MM.1S (cell line): ENCODE results near the gene AFP.
A peak's percentile ranks its signal among the peaks of the same experiment; 100 is the strongest.

Experiments used
- DNase-seq: peaks from one replicate; pipeline ENCODE4 v3.0.0-alpha.2; 2015
- H2AFZ ChIP-seq: fragments of 300-600 bp; sonication (generic); 2 replicates; pipeline ENCODE4 v1.6.0; 2016; ENCODE audit warnings: antibody characterized with exemption, low read length
- H3F3A ChIP-seq: fragments of 300-600 bp; sonication (generic); 2 replicates; pipeline ENCODE4 v1.6.1; 2016; ENCODE audit warnings: mild to moderate bottlenecking, antibody characterized with exemption, low read length, moderate library complexity, mixed read lengths; ENCODE audit not compliant: insufficient read depth
- H3K27ac ChIP-seq: fragments of 300-600 bp; sonication (generic); 2 replicates; pipeline ENCODE4 v1.5.1; 2016; ENCODE audit warnings: mild to moderate bottlenecking, low read length
- H3K27me3 ChIP-seq: fragments of 300-600 bp; sonication (generic); replicated peaks from 2 replicates; pipeline ENCODE4 v1.6.0; 2016; ENCODE audit warnings: low read length; ENCODE audit not compliant: insufficient read depth
- H3K36me3 ChIP-seq: fragments of 300-600 bp; sonication (generic); replicated peaks from 2 replicates; pipeline ENCODE4 v1.6.1; 2016; ENCODE audit warnings: mild to moderate bottlenecking, low read length, mixed read lengths; ENCODE audit not compliant: insufficient read depth
- H3K4me1 ChIP-seq: fragments of 300-600 bp; sonication (generic); 2 replicates; pipeline ENCODE4 v1.6.1; 2016; ENCODE audit warnings: low read length, mixed read lengths
- H3K4me2 ChIP-seq: fragments of 300-600 bp; sonication (generic); 2 replicates; pipeline ENCODE4 v1.6.0; 2016; ENCODE audit warnings: low read depth, low read length
- H3K4me3 ChIP-seq: fragments of 300-600 bp; sonication (generic); 2 replicates; pipeline ENCODE4 v1.5.1; 2016; ENCODE audit warnings: low read length, mixed read lengths
- H3K79me2 ChIP-seq: fragments of 300-600 bp; sonication (generic); 2 replicates; pipeline ENCODE4 v1.6.1; 2016; ENCODE audit warnings: mixed run types, low read length, mixed read lengths
- H3K9ac ChIP-seq: fragments of 300-600 bp; sonication (generic); 2 replicates; pipeline ENCODE4 v1.6.1; 2016; ENCODE audit warnings: low read length, mixed read lengths
- H3K9me2 ChIP-seq: fragments of 300-600 bp; sonication (generic); replicated peaks from 2 replicates; pipeline ENCODE4 v1.6.1; 2016; ENCODE audit warnings: mild to moderate bottlenecking, low read length, mixed read lengths; ENCODE audit not compliant: insufficient read depth
- H3K9me3 ChIP-seq: fragments of 300-600 bp; sonication (generic); replicated peaks from 2 replicates; pipeline ENCODE4 v1.6.1; 2016; ENCODE audit warnings: mild to moderate bottlenecking, low read length, mixed read lengths; ENCODE audit not compliant: insufficient read depth
- H4K20me1 ChIP-seq: fragments of 300-600 bp; sonication (generic); 2 replicates; pipeline ENCODE4 v1.6.1; 2016; ENCODE audit warnings: mild to moderate bottlenecking, low read length, moderate library complexity, mixed read lengths; ENCODE audit not compliant: insufficient read depth
- EZH2 ChIP-seq: fragments of 300-600 bp; sonication (generic); optimal IDR thresholded peaks from 2 replicates; pipeline ENCODE3; 2017; ENCODE audit warnings: low read depth, mild to moderate bottlenecking, antibody characterized with exemption, low read length, mixed read lengths
- EZH2phosphoT487 ChIP-seq: fragments of 300-600 bp; sonication (generic); IDR thresholded peaks from 2 replicates; pipeline ENCODE4 v1.6.1; 2018; ENCODE audit warnings: antibody characterized with exemption, low read length
- TF ChIP-seq, protein P1 (sequence below): fragments of 300-600 bp; sonication (generic); IDR thresholded peaks from 2 replicates; pipeline ENCODE4 v1.5.1; 2016; ENCODE audit warnings: antibody characterized with exemption, low read length, mixed read lengths

AFP gene

DNA sequence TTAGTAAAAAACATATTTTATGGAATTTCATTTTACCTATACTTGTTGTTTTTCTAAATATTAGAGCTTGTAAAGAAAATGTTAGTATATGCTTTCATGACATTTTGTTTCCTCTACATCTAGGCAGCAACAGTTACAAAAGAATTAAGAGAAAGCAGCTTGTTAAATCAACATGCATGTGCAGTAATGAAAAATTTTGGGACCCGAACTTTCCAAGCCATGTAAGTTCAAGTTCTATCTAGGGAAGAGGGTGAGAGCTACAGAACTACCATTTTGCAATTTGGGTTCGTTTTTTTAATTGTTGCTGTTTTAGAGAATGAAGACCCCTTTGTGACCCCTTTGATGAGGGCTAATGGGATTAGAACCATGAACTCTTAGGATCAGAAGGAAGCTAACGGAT is 7.2 kb downstream of the AFP start:
- no peaks in the 10 kb centered on the region for H3K9me3 ChIP-seq
- no peak overlapping the region for H3K27ac ChIP-seq
- no peak for DNase-seq
- no peak overlapping the region for H3K4me3 ChIP-seq
- no peaks in the 10 kb centered on the region for H3K4me1 ChIP-seq
- H3K79me2 ChIP-seq, result no peaks in the 10 kb centered on the region
- H2AFZ ChIP-seq, result no peak overlapping the region
- H3K9ac ChIP-seq, result no peak overlapping the region
- no peaks in the 10 kb centered on the region for H3K27me3 ChIP-seq
- no peak overlapping the region for H3K4me2 ChIP-seq
- TF ChIP-seq EZH2 (no peak), EZH2phosphoT487 (no peak)
- TF ChIP-seq, protein P1, sequence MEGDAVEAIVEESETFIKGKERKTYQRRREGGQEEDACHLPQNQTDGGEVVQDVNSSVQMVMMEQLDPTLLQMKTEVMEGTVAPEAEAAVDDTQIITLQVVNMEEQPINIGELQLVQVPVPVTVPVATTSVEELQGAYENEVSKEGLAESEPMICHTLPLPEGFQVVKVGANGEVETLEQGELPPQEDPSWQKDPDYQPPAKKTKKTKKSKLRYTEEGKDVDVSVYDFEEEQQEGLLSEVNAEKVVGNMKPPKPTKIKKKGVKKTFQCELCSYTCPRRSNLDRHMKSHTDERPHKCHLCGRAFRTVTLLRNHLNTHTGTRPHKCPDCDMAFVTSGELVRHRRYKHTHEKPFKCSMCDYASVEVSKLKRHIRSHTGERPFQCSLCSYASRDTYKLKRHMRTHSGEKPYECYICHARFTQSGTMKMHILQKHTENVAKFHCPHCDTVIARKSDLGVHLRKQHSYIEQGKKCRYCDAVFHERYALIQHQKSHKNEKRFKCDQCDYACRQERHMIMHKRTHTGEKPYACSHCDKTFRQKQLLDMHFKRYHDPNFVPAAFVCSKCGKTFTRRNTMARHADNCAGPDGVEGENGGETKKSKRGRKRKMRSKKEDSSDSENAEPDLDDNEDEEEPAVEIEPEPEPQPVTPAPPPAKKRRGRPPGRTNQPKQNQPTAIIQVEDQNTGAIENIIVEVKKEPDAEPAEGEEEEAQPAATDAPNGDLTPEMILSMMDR, result no peak
- H3F3A ChIP-seq, result no peaks in the 10 kb centered on the region
- no peaks in the 10 kb centered on the region for H4K20me1 ChIP-seq
- no peaks in the 10 kb centered on the region for H3K36me3 ChIP-seq
- H3K9me2 ChIP-seq, result no peaks in the 10 kb centered on the region

DNA sequence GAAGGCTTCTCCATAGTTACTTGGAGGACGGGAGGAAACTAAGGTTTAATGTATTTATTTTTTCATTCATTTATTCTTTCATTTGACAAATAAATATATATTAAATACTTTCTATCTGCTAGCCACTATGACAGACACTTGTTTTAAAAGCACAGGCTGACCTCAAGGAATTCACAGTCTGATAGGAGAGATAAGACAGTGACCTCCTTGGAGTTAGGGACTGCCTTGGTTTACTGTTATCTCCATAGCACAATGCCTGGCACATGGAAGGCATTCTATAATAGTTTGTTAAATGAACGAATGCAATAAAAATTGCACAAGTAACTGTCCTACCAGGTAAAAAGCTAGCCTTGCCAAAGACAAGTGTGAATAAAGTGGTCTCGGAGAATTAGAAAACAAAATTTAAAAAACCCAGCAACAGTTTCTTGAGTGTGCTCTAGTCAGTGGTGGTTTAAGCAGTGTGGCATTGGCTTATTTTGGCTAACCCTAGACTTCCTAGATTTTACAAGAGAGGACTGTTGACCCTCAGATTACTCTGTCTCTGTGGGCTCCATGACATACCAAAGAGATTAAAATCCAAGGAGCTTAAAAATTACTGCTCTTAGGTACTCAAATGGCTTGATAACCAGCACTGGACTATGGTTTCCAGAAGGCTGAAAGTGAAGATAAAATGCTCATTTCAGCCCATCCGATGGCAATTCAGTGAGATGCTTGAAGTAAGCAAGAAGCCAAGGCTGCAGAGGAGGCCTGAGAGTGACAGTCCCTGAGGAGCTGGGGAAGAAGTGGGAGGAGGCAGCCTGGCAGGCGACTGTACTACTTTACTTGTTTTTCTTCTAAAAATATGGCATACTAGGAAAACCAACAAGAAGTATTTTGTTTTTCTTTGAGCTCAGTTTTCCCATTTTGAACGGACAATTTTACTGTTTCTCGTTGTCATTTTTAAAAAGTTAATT is 9.6 kb downstream of the AFP start:
- H3F3A ChIP-seq, result no peaks in the 10 kb centered on the region
- no peaks in the 10 kb centered on the region for H3K9me3 ChIP-seq
- H2AFZ ChIP-seq, result no peak overlapping the region
- no peak overlapping the region for H3K4me3 ChIP-seq
- H4K20me1 ChIP-seq, result no peaks in the 10 kb centered on the region
- no peak overlapping the region for H3K27ac ChIP-seq
- H3K9me2 ChIP-seq, result no peaks in the 10 kb centered on the region
- no peak for TF ChIP-seq EZH2
- no peak for TF ChIP-seq EZH2phosphoT487
- TF ChIP-seq, protein P1, result no peak
- no peak overlapping the region for H3K9ac ChIP-seq
- no peak overlapping the region for H3K4me2 ChIP-seq
- H3K27me3 ChIP-seq, result no peaks in the 10 kb centered on the region
- no peak for DNase-seq
- no peaks in the 10 kb centered on the region for H3K79me2 ChIP-seq
- no peaks in the 10 kb centered on the region for H3K4me1 ChIP-seq
- no peaks in the 10 kb centered on the region for H3K36me3 ChIP-seq

DNA sequence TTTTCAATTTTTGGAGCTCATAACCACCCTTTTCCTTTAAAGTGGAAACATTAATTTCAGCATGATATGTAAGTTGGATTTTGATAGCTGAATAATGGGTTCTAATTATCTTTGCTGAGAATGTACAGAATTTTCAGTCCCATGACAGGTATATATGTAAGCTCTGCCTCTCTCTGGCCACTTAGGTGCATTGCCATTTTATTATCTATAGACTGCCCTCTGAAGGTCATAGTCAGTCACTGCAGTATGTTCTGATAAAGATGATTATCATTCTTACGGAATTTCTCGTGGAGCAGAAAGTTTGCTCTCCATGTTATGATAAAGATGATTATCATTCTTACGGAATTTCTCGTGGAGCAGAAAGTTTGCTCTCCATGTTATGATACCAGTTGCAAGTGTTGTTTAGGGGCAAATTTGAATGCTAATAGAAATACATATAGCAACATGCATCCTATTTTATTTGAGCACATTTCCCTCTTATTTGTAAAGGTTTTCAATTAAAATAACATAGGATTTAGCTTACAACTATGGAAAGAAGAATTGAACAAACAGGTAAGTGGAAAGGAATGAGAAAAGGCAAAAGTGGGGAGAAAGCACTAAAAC is 10.4 kb downstream of the AFP start:
- DNase-seq, result peak; percentile 75
- no peak overlapping the region for H3K4me2 ChIP-seq

More for the DNA sequence above, 10.4 kb downstream of the AFP start:
- Histone ChIP-seq H3F3A (no peaks in the 10 kb centered on the region), H3K9me2 (no peaks in the 10 kb centered on the region), H3K4me1 (no peaks in the 10 kb centered on the region), H4K20me1 (no peaks in the 10 kb centered on the region), H3K27me3 (no peaks in the 10 kb centered on the region), H3K79me2 (no peaks in the 10 kb centered on the region), H2AFZ (no peak overlapping the region), H3K36me3 (no peaks in the 10 kb centered on the region), H3K27ac (no peak overlapping the region), H3K9ac (no peak overlapping the region), H3K4me3 (no peak overlapping the region), H3K9me3 (no peaks in the 10 kb centered on the region)
- TF ChIP-seq EZH2phosphoT487 (no peak), EZH2 (no peak)
- TF ChIP-seq, protein P1, result peak; percentile 92
